Measurements from ENCODE around the gene IL20RA.

IL20RA gene

GRCh38 chr6:137031122-137031521, 13.6 kb downstream of the IL20RA start:
- TF ChIP-seq ZNF274 (IDR thresholded peaks at IDR 0.05; ENCODE audit: low read depth, low read length) = no peak
- no peak overlapping the region for H3K4me3 ChIP-seq (ENCODE audit: low read length)

DNA sequence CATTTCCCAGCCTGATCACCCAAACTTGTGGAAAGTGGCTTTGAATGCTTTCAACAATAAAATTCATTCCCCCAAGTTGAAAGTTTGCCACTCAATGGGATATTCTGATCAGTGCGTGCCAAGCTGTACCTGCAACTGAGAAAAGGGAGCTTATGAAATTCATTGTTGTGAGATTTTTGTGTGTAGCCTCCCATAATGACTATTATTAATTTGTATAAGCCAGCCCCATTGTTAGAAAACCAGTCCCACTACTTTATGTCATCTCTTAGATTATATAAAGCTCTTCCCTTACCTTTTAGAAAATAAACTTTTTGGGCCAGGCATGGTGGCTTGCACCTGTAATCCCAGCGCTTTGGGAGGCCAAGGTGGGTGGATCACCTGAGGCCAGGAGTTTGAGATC, 15.9 kb downstream of the IL20RA start:
- no peak for TF ChIP-seq ZNF274 (IDR thresholded peaks at IDR 0.05; ENCODE audit: low read depth, low read length)
- no peak overlapping the region for H3K4me3 ChIP-seq (ENCODE audit: low read length)

- TF ChIP-seq ZNF274 (IDR thresholded peaks at IDR 0.05; ENCODE audit: low read depth, low read length) = no peak
Measured at GRCh38 chr6:137025786-137026730, 18.7 kb downstream of the IL20RA start.

GRCh38 chr6:137024237-137024990, 20.4 kb downstream of the IL20RA start:
- TF ChIP-seq ZNF274 (IDR thresholded peaks at IDR 0.05; ENCODE audit: low read depth, low read length) = no peak
- H3K4me3 ChIP-seq (ENCODE audit: low read length) = no peak overlapping the region

More at GRCh38 chr6:137025786-137026730, 18.7 kb downstream of the IL20RA start:
- no peak overlapping the region for H3K4me3 ChIP-seq (ENCODE audit: low read length)

DNA sequence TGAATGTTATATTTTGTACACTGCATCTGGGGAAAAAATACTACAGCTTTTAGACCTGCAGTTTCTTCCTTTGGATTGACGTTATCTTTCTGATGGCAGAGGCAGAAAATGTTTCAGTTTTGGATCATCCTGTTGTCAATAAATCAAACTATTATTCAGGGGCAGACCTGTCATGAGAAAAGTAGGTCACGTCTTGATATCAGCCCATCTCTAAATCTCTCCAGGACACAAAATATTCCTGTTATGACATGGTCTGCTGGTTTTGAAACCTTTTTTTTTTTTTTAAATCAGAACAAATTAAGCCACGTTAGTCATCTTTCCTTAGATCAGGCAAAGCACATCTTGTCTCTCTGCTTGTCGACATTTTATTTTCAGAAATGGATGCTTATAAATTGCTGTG, 24.0 kb downstream of the IL20RA start:
- H3K4me3 ChIP-seq (ENCODE audit: low read length) = no peak overlapping the region
- TF ChIP-seq ZNF274 (IDR thresholded peaks at IDR 0.05; ENCODE audit: low read depth, low read length) = no peak

DNA sequence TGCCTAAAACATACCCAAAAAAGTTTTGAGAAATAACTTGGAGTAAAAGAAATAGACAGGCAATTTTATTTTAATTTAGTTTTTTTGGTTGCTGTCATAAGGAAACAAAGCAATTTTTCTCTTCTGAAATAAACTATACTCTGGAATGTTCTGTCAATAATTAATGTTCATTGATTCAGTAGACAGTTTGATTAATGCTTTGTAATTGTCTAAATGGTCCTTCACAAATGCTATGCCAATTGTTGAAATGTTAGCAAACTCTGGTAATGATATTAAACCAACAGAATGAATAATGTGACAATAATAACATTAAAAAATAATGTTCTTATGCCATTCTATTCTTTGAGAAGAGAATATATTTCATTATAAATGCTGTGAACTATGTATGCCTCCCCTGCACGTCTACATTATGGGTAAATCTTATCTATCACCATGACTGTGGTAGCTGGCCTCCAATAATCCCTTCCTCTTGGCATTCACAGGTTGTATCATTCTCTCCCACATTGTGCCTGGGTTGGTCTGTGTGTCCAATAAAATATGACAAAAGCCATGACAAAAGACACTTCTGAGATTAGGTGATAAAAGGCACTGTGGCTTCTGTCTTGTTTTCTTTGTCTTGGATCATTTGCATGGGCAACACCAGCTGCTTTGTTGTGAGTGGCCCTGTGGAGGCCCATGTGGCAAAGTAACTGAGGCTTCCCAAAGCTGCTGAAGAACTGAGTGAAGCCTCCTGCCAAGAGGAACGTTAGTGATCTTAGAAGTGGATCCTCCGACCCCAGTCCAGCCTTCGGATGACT, 25.1 kb downstream of the IL20RA start:
- no peak for TF ChIP-seq ZNF274 (IDR thresholded peaks at IDR 0.05; ENCODE audit: low read depth, low read length)
- no peak overlapping the region for H3K4me3 ChIP-seq (ENCODE audit: low read length)

GRCh38 chr6:137017081-137017480, 27.7 kb downstream of the IL20RA start:
- no peak for TF ChIP-seq ZNF274 (IDR thresholded peaks at IDR 0.05; ENCODE audit: low read depth, low read length)
- no peak overlapping the region for H3K4me3 ChIP-seq (ENCODE audit: low read length)

DNA sequence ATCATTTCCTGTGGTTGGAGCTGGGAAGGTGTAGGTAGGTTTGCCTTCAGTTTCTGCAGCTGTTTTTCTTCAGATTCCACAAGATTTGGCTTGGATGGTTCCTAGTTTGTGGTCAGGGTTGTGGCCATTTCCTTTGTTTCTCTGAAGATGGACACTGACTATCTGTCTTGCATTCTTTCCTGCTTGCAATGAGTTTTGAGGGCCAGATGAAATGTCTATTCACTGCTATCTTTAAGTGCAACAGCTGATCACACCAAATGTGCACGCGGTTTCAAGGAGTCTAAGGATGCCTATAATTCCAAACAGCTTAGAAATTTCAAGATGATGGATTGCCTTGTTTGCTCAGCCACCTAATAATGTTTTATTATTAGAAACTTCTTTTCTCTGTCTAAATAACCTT, 28.4 kb downstream of the IL20RA start:
- TF ChIP-seq ZNF274 (IDR thresholded peaks at IDR 0.05; ENCODE audit: low read depth, low read length) = no peak
- no peak overlapping the region for H3K4me3 ChIP-seq (ENCODE audit: low read length)

DNA sequence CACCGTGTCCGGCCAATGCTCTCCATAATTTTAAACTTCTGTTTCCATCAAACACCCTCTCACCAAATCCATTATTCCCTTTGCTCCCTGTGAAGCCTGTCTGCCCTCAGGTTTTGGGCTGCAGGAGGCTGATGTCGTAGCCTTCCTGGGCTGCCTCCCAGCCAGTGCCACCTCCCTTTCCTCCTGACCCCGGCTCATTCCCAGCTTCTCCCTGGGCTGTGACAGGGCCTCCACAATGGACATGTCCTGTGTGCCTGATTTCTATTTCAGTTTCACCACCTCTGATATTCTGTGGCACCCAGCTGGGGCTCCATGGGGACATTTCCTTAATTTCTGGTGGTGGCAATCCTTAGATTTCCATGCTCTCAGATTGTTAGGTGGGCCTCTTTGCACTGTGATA, 28.8 kb downstream of the IL20RA start:
- H3K4me3 ChIP-seq (ENCODE audit: low read length) = no peak overlapping the region
- no peak for TF ChIP-seq ZNF274 (IDR thresholded peaks at IDR 0.05; ENCODE audit: low read depth, low read length)

- no peak overlapping the region for H3K4me3 ChIP-seq (ENCODE audit: low read length)
- TF ChIP-seq ZNF274 (IDR thresholded peaks at IDR 0.05; ENCODE audit: low read depth, low read length) = no peak
Measured at GRCh38 chr6:137013738-137014602, 30.8 kb downstream of the IL20RA start.

DNA sequence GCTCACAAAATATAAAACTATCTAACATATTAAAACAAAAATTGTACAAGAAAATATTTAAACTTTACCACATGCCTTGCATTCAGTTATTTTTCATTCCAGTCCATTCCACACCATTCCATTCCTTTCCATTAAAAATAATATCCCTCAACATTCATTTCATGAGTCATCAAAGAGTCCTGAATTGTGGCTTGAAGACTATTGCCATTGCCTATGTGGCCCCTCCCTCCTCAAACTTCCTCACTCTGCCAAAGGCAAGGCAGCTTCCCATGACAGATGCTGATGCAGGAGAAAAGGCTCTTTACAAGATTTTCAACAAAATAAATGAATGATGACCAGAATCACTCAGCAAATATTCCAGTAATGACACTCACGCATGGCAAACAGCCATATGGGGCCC, 31.7 kb downstream of the IL20RA start:
- no peak for TF ChIP-seq ZNF274 (IDR thresholded peaks at IDR 0.05; ENCODE audit: low read depth, low read length)
- no peak overlapping the region for H3K4me3 ChIP-seq (ENCODE audit: low read length)

- no peak for TF ChIP-seq ZNF274 (IDR thresholded peaks at IDR 0.05; ENCODE audit: low read depth, low read length)
- H3K4me3 ChIP-seq (ENCODE audit: low read length) = no peak overlapping the region
Measured at GRCh38 chr6:137011406-137011805, 33.4 kb downstream of the IL20RA start.

DNA sequence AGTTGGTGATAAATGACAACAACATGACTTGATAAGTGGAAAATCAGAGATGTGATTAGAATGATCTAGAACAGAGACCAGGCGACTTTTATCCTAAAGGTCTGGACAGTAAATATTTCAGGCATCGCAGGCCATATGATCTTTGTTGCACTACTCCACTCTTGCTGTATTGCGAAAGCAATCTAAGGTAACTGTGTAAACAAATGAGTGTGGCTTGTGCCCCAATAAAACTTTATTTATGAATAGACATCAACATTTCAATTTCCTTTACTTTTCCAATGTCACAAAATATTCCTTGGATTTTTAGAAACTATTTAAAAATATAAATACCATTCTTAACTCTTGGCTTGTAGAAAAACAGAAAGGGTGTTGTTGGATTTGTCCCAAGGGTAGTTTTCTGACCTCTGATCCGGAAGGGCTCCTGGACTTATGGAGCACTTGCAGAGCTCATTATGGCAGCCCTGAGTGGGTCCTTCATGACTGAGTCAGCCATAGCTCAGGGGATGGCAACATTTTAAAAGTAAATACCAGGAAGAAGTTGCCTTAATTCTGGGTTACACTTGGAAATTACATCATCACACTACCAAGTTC, 34.5 kb downstream of the IL20RA start:
- no peak for TF ChIP-seq ZNF274 (IDR thresholded peaks at IDR 0.05; ENCODE audit: low read depth, low read length)
- H3K4me3 ChIP-seq (ENCODE audit: low read length) = no peak overlapping the region
